Measurements from ENCODE around the gene TRPV3.
"Not testable (repeated sequence)": the region's sequence is repeated elsewhere in the genome, so short reads cannot be mapped to it uniquely, and the experiment has no call there.

The TRPV3 gene

DNA sequence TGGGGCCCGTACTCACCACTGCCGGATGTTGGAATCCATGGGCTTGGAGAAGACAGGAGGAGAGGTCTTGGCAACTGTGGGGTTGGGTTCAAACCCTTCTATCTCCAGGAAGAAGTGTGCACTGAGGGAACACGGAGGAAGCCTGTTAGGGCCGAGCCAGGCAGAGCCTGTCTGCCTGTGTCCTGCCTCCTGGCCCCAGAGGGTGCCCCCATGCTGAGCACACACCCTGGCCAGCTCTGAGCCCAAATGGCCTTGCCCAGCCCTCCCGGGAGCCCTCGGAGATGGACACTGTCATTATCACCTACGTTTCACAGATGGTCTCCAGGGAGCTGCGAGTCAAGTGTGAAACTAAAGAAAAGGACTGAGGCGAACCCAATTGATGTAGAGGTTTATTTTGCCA lies 12.5 kb downstream of the TRPV3 start:
- DNase-seq = no peak

DNA sequence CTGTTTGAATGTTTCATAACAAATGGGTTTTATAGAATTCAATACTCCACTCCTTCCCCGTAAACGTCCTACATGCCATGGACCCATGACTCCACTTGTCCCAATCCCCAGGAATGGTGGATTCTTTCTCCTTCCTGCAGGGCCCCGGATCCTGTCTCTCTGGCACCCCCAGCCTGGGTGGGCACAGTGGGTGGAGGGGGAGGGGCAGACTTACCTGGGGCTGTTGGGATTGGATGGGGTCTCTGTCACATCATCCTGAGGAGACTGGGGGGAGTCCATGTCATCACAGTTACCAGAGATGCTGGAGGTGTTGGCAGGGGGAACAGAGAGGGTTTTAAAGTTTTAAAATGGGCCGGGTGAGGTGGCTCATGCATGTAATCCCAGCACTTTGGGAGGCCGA lies 13.2 kb downstream of the TRPV3 start:
- no peak for DNase-seq

DNA sequence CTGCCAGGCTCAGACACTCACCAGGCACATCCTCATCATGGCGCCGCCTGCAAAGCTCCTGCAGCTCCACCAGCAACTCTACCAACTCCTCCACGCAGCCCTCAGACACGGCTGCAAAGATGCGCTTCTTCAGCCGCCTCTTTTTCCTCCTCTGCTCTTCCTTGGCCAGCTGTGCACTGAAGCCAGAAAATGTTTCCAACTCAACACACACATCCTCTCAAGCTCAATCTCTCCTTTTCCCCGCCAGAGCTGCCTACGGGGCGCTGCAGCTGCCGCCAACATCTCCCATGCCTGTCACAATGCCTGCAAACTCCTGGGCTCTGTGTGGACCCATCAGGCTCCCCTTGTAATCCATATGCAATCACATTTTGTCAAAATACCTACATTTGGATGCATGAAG lies 14.2 kb downstream of the TRPV3 start:
- no peak for DNase-seq

DNA sequence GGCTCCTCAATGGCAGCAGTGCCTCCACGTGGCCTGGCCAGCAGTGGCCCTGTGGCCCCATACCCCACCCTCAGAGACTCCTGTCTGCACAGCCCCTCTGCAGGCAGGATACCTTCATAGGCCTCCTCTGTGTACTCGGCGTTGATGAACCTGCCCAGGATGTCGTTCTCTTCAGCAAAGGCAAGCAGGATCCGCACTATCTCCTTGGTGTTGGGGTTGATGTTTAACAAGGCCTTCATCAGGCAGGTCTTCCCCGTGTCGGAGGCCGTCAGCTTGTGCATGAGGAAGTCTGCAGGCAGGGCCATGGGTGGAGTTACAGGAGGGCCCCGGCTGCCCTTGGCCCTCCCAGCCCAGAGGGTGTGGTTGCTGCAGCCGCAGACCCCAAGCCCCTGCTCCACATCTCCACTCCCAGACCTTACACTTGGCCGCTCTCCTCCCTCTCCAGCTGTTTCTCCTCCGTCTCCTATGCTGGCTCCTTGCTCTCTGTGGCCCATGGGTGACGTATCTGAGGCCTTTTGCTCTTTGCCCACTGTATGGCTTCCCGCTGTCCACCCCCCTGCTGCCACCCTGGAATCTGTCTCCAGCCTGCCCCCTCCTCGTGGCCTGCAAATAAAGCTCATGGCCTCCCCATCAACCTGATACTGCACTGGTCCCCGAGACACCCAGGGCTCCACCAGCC lies 15.1 kb downstream of the TRPV3 start:
- DNase-seq = no peak

DNA sequence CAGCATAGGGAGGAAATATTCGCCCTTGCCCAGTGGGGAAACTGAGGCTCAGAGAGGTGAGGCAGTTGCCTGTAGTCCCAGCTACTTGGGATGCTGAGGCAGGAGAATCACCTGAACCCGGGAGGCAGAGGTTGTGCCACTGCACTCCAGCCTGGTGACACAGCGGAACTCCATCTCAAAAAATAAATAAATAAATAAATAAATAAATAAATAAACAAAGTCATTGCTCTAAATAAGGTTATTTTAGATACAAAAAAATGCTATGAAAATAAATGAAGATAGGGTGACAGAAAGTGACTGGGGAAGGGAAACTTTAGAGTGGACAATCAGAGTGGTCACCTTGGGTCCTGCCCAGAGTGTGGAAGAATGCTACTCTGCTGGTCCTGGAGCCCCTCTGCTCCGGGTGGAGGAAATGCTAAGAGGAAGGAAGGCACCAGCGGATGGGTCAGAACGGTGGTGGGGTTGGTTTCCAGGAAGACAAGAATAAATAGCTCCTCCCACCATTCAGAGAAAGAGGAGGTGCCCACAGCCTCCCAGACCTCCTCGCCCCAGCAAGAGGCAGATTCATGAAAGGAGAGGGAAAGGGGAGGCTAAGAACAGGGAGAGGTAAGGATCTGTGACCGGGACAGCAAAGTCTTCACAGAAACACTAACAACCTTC lies 17.6 kb downstream of the TRPV3 start:
- DNase-seq = no peak

DNA sequence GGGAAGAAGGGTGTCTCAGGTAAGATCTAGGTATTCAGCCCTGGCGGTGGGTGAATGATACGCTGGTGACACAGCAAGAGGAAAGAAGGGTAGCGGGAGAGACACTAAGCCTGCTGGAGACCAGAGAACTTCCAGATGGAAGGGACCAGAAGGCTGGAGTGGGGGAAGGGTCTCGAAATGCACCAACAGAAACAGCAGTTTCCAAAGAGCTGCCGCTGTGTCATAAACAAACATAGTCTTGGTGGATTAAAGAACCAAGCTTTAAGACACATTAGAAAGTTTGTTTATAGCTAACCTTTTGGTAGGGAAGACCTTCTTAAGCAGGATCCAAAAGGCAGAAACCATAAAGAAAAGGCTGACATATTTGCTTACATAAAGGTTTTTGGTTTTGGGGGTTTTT lies 20.9 kb downstream of the TRPV3 start:
- no peak for DNase-seq

DNA sequence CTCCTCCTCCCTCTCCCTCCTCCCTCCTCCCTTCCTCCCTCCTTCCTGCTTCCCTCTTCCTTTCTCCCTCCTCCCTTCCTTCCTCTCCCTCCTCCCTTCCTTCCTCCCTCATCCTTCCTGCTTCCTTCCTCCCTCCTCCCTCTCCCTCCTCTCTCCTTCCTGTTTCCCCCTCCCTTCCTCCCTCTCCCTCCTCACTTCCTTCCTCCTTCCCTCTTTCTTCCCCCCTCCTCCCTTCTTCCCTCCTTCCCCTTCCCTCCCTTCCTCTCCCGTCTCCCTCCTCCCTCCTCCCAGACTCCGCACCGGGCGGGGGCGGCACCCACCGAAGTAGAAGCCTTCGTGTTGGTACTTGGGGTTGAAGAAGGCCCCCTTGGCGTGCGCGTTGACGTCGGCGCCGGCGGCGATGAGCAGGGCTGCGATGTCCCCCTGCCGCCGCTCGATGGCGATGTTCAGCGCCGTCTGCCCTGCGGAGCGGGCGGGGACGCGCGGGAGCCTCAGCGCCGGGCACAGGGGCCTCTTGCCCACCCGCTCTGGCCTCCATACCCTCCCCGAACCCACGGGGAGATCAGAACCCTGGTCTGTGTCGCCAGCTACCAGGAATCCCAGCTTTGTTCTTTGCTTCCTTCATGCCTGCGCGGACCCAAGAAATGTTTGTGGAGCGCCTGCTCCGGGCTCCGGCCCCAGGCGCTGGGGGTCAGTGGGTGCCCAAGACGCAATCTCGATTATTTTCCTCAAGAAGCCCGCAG lies 22.2 kb downstream of the TRPV3 start:
- DNase-seq = no peak

- DNase-seq = no peak
Measured at GRCh38 chr17:3534881-3535252, 22.7 kb downstream of the TRPV3 start.

DNA sequence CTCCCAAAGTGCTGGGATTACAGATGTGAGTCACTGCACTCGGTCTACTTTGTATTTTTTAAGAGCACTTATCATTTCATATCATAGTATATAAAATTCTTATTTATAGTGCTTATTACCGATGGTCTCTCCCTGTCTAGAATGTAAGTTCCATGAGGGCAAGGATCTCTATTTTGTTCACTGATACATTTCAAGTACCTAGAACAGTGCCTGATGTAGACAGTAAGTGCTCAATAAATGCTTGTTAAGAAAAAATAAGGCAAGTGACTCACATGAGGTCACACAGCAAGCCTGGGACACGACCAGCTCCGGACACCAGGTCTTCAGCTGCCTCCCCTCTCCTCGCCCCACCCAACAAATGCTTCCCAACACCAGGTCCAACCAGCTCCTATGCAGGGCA lies 23.9 kb downstream of the TRPV3 start:
- DNase-seq = no peak

DNA sequence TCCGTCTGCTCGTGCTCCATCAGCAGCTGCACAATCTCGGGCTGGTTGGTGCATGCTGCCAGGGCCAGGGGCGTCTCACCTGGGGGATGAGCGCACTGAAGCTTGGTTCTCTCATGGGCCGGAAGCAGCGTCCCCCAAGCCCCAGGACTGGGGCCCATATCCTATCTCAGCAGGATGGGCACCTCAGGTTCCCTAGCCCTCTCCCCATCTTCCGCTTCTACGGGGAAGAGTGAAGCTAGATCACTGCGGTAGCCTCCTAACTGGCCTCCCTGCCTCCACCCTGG lies 24.8 kb downstream of the TRPV3 start:
- DNase-seq = no peak

DNA sequence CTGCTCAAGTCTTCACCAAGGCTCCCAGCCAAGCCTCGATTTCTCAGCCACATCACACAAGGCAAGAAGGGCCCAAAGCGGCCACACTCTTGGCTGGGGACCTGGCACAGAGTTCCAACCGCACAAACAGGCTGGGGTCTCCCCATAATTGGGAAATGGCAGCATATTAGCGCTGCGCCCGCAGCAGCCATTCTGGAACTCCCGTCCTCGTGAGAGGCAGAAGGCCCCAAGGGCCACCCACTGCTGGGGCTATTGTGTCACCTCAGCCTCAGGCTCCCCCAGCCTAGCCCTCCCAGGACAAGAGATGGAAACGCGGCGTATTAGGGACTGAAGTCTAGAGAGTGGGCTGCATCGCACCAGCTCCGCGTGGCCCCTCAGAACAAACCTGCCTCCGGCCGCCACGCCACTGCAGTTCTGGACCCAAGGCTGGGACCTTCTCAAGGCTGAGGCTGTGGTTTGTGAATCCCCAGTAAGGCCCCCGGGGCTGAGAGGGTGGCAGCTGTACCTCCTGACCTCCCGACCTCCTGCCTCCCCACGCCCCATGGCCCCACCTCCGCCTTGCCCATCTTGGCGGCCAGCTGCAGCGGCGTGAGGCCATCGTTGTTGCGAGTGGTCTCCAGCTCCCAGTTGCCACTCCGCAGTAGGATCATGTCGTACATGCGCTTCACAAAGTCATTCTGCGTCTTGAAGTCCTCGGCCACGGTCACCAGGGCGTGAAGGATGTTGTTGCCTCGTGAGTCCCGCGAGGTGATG lies 25.3 kb downstream of the TRPV3 start:
- DNase-seq = no peak

DNA sequence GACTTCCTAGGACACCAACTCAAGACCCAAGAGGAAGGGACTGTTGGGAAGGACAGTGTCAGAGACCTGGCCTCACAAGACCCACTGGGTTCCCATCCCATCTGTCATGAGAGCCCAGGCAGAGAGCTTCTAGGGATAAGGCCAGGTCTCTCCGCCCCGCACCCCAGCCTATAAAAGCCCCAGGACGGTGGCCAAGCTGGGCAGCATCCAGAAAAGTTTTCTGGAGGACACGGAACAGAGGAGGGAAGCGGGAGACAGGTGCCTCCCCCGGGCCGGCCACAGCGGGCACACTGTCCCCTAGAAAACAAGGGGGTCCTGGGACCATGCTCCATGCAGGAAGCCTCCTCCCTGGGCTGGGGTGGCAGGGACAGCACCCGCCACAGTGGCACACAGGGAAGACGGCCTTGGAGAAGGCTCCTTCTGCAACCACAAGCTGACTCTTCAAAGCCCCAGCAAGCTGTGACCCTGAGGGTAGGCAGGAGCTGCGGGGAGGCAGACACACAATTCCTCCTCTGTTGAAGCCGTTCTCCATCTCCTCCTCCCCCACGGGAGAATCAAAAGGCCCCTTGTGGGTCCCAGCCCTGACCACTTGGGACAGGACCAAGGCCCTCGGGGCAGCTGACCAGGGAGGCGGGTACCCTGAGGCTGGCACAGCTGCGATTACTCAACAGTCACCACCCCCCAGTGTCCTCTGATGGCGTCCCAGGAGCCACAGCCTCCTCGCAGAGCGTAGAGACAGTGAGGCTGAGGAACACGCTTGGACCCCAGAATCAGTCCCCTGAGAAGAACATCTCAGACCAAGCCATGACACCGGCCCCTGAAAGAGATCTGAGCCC lies 26.1 kb downstream of the TRPV3 start:
- DNase-seq = no peak

DNA sequence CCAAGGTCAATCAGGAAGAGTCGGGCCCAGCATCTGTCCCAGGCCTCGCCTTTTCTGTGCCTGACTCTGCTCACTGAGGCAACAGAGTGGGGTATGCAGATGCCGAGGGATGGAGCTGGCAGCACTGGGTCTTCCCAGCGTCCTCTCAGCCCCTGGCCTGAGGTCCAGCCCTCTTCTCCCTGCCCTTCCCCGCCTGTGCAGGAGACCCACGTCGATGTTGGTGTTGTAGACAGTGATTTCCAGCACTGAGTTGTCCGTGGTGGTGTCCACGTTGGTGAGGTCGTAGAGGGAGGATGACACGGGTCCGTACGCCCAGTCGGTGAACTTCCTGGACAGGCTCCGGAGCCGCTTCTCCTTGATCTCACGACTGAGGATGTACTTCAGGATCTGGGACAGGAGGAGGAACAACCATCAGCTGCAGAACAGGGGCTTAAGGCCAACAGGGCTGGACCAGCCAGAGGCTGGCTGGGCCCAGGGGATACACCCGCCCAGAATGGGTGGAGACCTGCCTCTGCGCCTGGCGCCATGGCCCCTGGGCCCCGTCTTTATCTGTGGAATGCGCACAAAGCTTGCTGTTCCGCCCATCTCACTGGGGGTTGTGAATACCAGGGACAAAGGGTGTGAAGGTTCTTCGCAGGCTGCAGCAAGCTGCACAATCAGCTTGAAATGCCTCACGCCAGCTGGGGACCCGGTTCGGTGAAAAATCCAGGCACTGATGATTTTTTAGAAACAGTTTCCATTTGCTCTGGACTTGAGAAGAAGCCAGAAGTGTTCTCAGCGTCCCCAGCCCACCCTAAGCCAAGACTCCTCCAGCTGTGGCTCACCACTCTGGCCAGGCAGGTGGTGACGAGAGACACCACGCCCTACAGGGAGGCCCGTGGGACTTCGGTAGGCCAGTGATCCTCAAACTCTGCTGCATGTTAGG lies 27.5 kb downstream of the TRPV3 start:
- no peak for DNase-seq

- no peak for DNase-seq
Measured at GRCh38 chr17:3528880-3529511, 28.6 kb downstream of the TRPV3 start.

DNA sequence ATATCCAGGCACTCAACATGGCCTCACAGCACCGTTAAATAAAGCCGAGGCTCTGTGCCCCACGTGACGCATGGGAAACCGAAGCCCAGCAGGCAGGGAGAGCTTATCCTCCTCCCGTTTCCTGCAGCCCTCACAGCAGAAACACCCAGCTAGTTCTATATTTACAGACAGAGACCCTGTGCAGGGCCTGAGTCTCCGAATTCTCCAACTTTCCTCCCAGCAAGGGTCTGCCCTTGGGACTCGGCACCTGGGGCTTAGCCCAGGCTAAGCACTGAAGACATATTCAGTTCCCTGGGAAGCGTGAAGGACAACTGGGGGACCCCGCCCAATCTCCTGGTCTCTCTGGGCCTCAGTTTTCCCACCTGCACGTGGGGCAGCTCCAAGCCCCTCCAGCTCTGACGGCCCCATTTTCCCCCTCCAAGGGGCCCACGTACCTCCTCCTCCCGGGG lies 29.2 kb downstream of the TRPV3 start:
- DNase-seq = no peak

DNA sequence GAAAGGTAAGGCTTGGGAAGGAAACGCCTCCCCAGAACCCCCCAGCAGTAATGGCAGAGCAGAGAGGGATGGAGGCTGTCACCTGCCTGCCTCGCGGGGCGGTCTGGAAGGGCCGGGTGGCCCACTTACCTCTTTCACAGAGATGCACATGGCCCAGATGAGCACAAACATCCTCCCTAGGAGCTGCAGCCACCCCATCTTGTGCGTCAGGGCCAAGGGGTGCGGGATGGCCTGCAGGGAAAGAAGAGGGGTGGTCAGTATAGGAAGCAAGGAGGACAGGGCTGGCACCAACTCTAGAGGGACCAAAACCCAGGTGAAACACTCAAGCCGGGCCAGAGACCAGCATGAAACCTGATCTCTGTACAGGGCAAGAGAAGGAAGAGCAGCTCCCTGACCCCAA lies 29.7 kb downstream of the TRPV3 start:
- no peak for DNase-seq

DNA sequence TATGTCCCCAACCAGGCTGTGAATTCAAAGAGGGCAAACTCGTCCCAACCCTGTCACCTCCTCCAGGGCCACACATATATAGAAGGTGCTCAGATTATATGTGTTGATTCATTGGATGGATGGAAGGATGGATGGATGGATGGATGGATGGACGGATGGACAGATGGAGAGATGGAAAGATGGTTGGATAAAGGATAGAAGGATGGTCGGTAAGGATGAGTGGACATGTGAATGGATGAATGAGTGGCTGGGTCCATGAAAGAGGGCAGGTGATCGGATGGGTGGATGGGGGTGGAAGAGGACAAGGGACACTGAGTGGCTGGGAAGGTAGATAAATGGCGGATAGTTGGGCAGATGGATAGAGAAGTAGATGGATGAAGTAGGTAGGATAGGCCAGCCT lies 30.1 kb downstream of the TRPV3 start:
- DNase-seq = no peak

DNA sequence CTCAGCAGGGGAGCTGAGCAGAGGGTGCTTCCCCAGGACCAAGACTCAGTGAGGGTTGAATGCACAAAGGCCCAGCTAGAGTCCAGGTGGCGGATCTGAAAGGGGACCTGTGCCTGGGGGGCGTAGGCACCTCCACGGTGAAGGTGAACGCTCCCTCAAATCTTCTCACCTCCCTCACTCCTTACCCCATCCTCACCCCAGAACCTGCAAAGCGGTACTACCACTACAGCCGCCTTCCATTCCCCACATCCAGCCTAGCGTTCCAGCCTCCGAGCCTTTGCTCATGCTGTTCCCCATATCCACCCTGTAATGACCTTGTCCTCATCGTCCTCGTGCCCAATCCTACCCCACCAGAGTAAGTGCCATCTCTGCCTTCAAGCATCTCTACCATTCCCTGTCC lies 30.6 kb downstream of the TRPV3 start:
- no peak for DNase-seq

- DNase-seq = no peak
Measured at GRCh38 chr17:3526491-3526890, 31.1 kb downstream of the TRPV3 start.

GRCh38 chr17:3524024-3524423 lies 33.6 kb downstream of the TRPV3 start:
- no peak for DNase-seq

DNA sequence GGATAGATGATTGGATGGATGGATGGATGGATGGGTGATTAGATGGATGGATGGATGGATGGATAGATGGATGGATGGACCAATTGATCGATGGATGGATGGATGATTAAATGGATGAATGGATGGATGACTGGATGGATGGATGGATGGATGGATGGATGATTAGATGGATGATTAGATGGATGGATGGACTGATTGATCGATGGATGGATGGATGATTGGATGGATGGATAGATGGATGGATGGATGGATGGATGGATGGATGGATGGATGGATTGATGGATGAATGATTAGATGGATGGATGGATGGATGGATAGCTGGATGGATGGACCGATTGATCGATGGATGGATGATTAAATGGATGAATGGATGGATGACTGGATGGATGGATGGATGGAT lies 38.1 kb downstream of the TRPV3 start:
- DNase-seq = not testable (repeated sequence)
